ENCODE results near the gene ATXN7L3. TPM values are rescaled to one million over a fixed set of nuclear protein-coding genes. Genes with fewer than 3 reads are reported as not detected.
A peak's percentile ranks its signal among the peaks of the same experiment; 100 is the strongest.

Gene ATXN7L3
- total RNA-seq, 4 donors from 2014 or later = 40.9 to 60.4 (median 52.7) TPM

- no peaks in the 10 kb centered on the region for H3K27me3 ChIP-seq
- 91 to 92% methylated on average over 1 of the region's 1 CpG for WGBS, 2 donors
- no peaks in the 10 kb centered on the region for H3K9me3 ChIP-seq
- DNase-seq (ENCODE audit: low spot score in 2 of 2) = no peak
- H3K4me3 ChIP-seq = no peak overlapping the region
- peaks cover 4 to 70% (median 29%) of the 10 kb centered on the region in 4 donors for H3K4me1 ChIP-seq
- H3K27ac ChIP-seq = no peak overlapping the region
- peaks cover 1 to 71% (median 20%) of the 10 kb centered on the region in 3 donors for H3K36me3 ChIP-seq
- TF ChIP-seq EP300 (IDR thresholded peaks at IDR 0.05) (no peak), CTCF (IDR thresholded peaks at IDR 0.05) (no peak), POLR2A (IDR thresholded peaks at IDR 0.05) (no peak)
Observed at GRCh38 chr17:44214230-44214494, 14.5 kb upstream of the ATXN7L3 start.

GRCh38 chr17:44213403-44214229 lies 13.9 kb upstream of the ATXN7L3 start:
- WGBS, 2 donors = 85 to 88% methylated on average over 13 to 14 of the region's 15 CpGs
- peaks cover 4 to 70% (median 29%) of the 10 kb centered on the region in 4 donors for H3K4me1 ChIP-seq
- H3K27me3 ChIP-seq = no peaks in the 10 kb centered on the region
- no peak overlapping the region for H3K4me3 ChIP-seq
- H3K9me3 ChIP-seq = no peaks in the 10 kb centered on the region
- H3K36me3 ChIP-seq = peaks cover 2 to 77% (median 23%) of the 10 kb centered on the region in 3 donors
- DNase-seq (ENCODE audit: low spot score in 2 of 2) = no peak
- TF ChIP-seq EP300 (IDR thresholded peaks at IDR 0.05) = no peak
- no peak for TF ChIP-seq POLR2A (IDR thresholded peaks at IDR 0.05)
- no peak for TF ChIP-seq CTCF (IDR thresholded peaks at IDR 0.05)
- H3K27ac ChIP-seq = no peak overlapping the region

GRCh38 chr17:44212507-44213402 lies 13.1 kb upstream of the ATXN7L3 start:
- TF ChIP-seq EP300 (IDR thresholded peaks at IDR 0.05) = no peak
- no peak for TF ChIP-seq CTCF (IDR thresholded peaks at IDR 0.05)
- TF ChIP-seq POLR2A (IDR thresholded peaks at IDR 0.05) = no peak
- 59% methylated on average over 29 to 30 of the region's 31 CpGs for WGBS, 2 donors
- Histone ChIP-seq H3K27ac (peak overlapping the region in 1 of 4 donors; percentile 23), H3K9me3 (no peaks in the 10 kb centered on the region), H3K4me1 (peaks cover 4 to 65% (median 25%) of the 10 kb centered on the region in 4 donors), H3K27me3 (no peaks in the 10 kb centered on the region), H3K36me3 (peaks cover 2 to 85% (median 27%) of the 10 kb centered on the region in 3 donors), H3K4me3 (no peak overlapping the region)
- no peak for DNase-seq (ENCODE audit: low spot score in 2 of 2)

GRCh38 chr17:44211281-44212265 lies 11.9 kb upstream of the ATXN7L3 start:
- TF ChIP-seq POLR2A (IDR thresholded peaks at IDR 0.05) (no peak), CTCF (IDR thresholded peaks at IDR 0.05) (no peak), EP300 (IDR thresholded peaks at IDR 0.05) (no peak)
- peaks cover 2 to 96% (median 31%) of the 10 kb centered on the region in 3 donors for H3K36me3 ChIP-seq
- DNase-seq (ENCODE audit: low spot score in 2 of 2) = no peak
- peak overlapping the region in 1 of 4 donors; percentile 84 for H3K27ac ChIP-seq
- 86 to 87% methylated on average over 22 to 27 of the region's 30 CpGs for WGBS, 2 donors
- H3K9me3 ChIP-seq = no peaks in the 10 kb centered on the region
- peaks cover 0 to 54% (median 13%) of the 10 kb centered on the region in 4 donors for H3K4me1 ChIP-seq
- H3K27me3 ChIP-seq = no peaks in the 10 kb centered on the region
- H3K4me3 ChIP-seq = no peak overlapping the region

Data from tibial nerve (tissue), 4 donors.